Measurements from ENCODE around the gene HLA-DQB2. TPM values are rescaled to one million over a fixed set of nuclear protein-coding genes. Genes with fewer than 3 reads are reported as not detected.

Gene HLA-DQB2
- total and polyA plus RNA-seq, 9 donors: 0.33 to 3.7 (median 1.9) TPM; not detected in 3

- no peak for TF ChIP-seq CTCF (IDR thresholded peaks at IDR 0.05)
- no peak for TF ChIP-seq POLR2A (IDR thresholded peaks at IDR 0.05)
- TF ChIP-seq EP300 (IDR thresholded peaks at IDR 0.05): no peak
- no peak overlapping the region for H3K27ac ChIP-seq
- H3K4me1 ChIP-seq (ENCODE audit: insufficient read depth): no peaks in the 10 kb centered on the region
- no peak overlapping the region for H3K4me3 ChIP-seq
- H3K9me3 ChIP-seq: no peaks in the 10 kb centered on the region
- WGBS, 3 donors: 4 to 13% (median 8%) methylated on average over 1 of the region's 1 CpG
- no peak for DNase-seq
- H3K27me3 ChIP-seq: no peaks in the 10 kb centered on the region
- H3K36me3 ChIP-seq: no peaks in the 10 kb centered on the region
- intact Hi-C loops (cut with DNase I): no loop called here
Measured at GRCh38 chr6:32775071-32775470, 11.7 kb upstream of the HLA-DQB2 start.

- Histone ChIP-seq H3K4me1 (ENCODE audit: insufficient read depth) (no peaks in the 10 kb centered on the region), H3K27me3 (no peaks in the 10 kb centered on the region), H3K9me3 (no peaks in the 10 kb centered on the region), H3K36me3 (no peaks in the 10 kb centered on the region), H3K27ac (no peak overlapping the region), H3K4me3 (no peak overlapping the region)
- WGBS, 3 donors: 41 to 63% (median 44%) methylated on average over 1 of the region's 1 CpG
- intact Hi-C loops (cut with DNase I): no loop called here
- DNase-seq: no peak
- no peak for TF ChIP-seq POLR2A (IDR thresholded peaks at IDR 0.05)
- no peak for TF ChIP-seq CTCF (IDR thresholded peaks at IDR 0.05)
- TF ChIP-seq EP300 (IDR thresholded peaks at IDR 0.05): no peak
Measured at GRCh38 chr6:32774426-32774825, 11.1 kb upstream of the HLA-DQB2 start.

- intact Hi-C loops (cut with DNase I): no loop called here
- no peak for TF ChIP-seq EP300 (IDR thresholded peaks at IDR 0.05)
- no peak for TF ChIP-seq CTCF (IDR thresholded peaks at IDR 0.05)
- no peak for TF ChIP-seq POLR2A (IDR thresholded peaks at IDR 0.05)
Measured at GRCh38 chr6:32772656-32773055, 9.3 kb upstream of the HLA-DQB2 start.

GRCh38 chr6:32764048-32764447 lies 716 bp upstream of the HLA-DQB2 start:
- 33 to 50% (median 39%) methylated on average over 1 of the region's 1 CpG for WGBS, 3 donors
- intact Hi-C loops (cut with DNase I): no loop called here

More at GRCh38 chr6:32772656-32773055, 9.3 kb upstream of the HLA-DQB2 start:
- Histone ChIP-seq H3K27me3 (no peaks in the 10 kb centered on the region), H3K4me1 (ENCODE audit: insufficient read depth) (no peaks in the 10 kb centered on the region), H3K36me3 (no peaks in the 10 kb centered on the region), H3K4me3 (no peak overlapping the region), H3K27ac (no peak overlapping the region), H3K9me3 (no peaks in the 10 kb centered on the region)
- WGBS, 3 donors: 6 to 18% (median 12%) methylated on average over 1 of the region's 1 CpG
- DNase-seq: no peak

More at GRCh38 chr6:32764048-32764447, 716 bp upstream of the HLA-DQB2 start:
- Histone ChIP-seq H3K27ac (no peak overlapping the region), H3K9me3 (no peaks in the 10 kb centered on the region), H3K27me3 (no peaks in the 10 kb centered on the region), H3K4me3 (no peak overlapping the region), H3K36me3 (no peaks in the 10 kb centered on the region), H3K4me1 (ENCODE audit: insufficient read depth) (no peaks in the 10 kb centered on the region)
- DNase-seq: no peak
- TF ChIP-seq POLR2A (IDR thresholded peaks at IDR 0.05): no peak
- TF ChIP-seq EP300 (IDR thresholded peaks at IDR 0.05): no peak
- no peak for TF ChIP-seq CTCF (IDR thresholded peaks at IDR 0.05)

All from ovary (tissue), 9 donors.